MM.1S (cell line): ENCODE results near the gene MAP3K5.

Experiments
- DNase-seq: peaks from one replicate; pipeline ENCODE4 v3.0.0-alpha.2; 2015
- H2AFZ ChIP-seq: fragments of 300-600 bp; sonication (generic); 2 replicates; pipeline ENCODE4 v1.6.0; 2016; ENCODE audit warnings: antibody characterized with exemption, low read length
- H3F3A ChIP-seq: fragments of 300-600 bp; sonication (generic); 2 replicates; pipeline ENCODE4 v1.6.1; 2016; ENCODE audit warnings: mild to moderate bottlenecking, antibody characterized with exemption, low read length, moderate library complexity, mixed read lengths; ENCODE audit not compliant: insufficient read depth
- H3K27ac ChIP-seq: fragments of 300-600 bp; sonication (generic); 2 replicates; pipeline ENCODE4 v1.5.1; 2016; ENCODE audit warnings: mild to moderate bottlenecking, low read length
- H3K27me3 ChIP-seq: fragments of 300-600 bp; sonication (generic); replicated peaks from 2 replicates; pipeline ENCODE4 v1.6.0; 2016; ENCODE audit warnings: low read length; ENCODE audit not compliant: insufficient read depth
- H3K36me3 ChIP-seq: fragments of 300-600 bp; sonication (generic); replicated peaks from 2 replicates; pipeline ENCODE4 v1.6.1; 2016; ENCODE audit warnings: mild to moderate bottlenecking, low read length, mixed read lengths; ENCODE audit not compliant: insufficient read depth
- H3K4me1 ChIP-seq: fragments of 300-600 bp; sonication (generic); 2 replicates; pipeline ENCODE4 v1.6.1; 2016; ENCODE audit warnings: low read length, mixed read lengths
- H3K4me2 ChIP-seq: fragments of 300-600 bp; sonication (generic); 2 replicates; pipeline ENCODE4 v1.6.0; 2016; ENCODE audit warnings: low read depth, low read length
- H3K4me3 ChIP-seq: fragments of 300-600 bp; sonication (generic); 2 replicates; pipeline ENCODE4 v1.5.1; 2016; ENCODE audit warnings: low read length, mixed read lengths
- H3K79me2 ChIP-seq: fragments of 300-600 bp; sonication (generic); 2 replicates; pipeline ENCODE4 v1.6.1; 2016; ENCODE audit warnings: mixed run types, low read length, mixed read lengths
- H3K9ac ChIP-seq: fragments of 300-600 bp; sonication (generic); 2 replicates; pipeline ENCODE4 v1.6.1; 2016; ENCODE audit warnings: low read length, mixed read lengths
- H3K9me2 ChIP-seq: fragments of 300-600 bp; sonication (generic); replicated peaks from 2 replicates; pipeline ENCODE4 v1.6.1; 2016; ENCODE audit warnings: mild to moderate bottlenecking, low read length, mixed read lengths; ENCODE audit not compliant: insufficient read depth
- H3K9me3 ChIP-seq: fragments of 300-600 bp; sonication (generic); replicated peaks from 2 replicates; pipeline ENCODE4 v1.6.1; 2016; ENCODE audit warnings: mild to moderate bottlenecking, low read length, mixed read lengths; ENCODE audit not compliant: insufficient read depth
- H4K20me1 ChIP-seq: fragments of 300-600 bp; sonication (generic); 2 replicates; pipeline ENCODE4 v1.6.1; 2016; ENCODE audit warnings: mild to moderate bottlenecking, low read length, moderate library complexity, mixed read lengths; ENCODE audit not compliant: insufficient read depth
- CTCF ChIP-seq: fragments of 300-600 bp; sonication (generic); IDR thresholded peaks from 2 replicates; pipeline ENCODE4 v1.5.1; 2016; ENCODE audit warnings: antibody characterized with exemption, low read length, mixed read lengths
- EZH2 ChIP-seq: fragments of 300-600 bp; sonication (generic); optimal IDR thresholded peaks from 2 replicates; pipeline ENCODE3; 2017; ENCODE audit warnings: low read depth, mild to moderate bottlenecking, antibody characterized with exemption, low read length, mixed read lengths
- EZH2phosphoT487 ChIP-seq: fragments of 300-600 bp; sonication (generic); IDR thresholded peaks from 2 replicates; pipeline ENCODE4 v1.6.1; 2018; ENCODE audit warnings: antibody characterized with exemption, low read length

The MAP3K5 gene

DNA sequence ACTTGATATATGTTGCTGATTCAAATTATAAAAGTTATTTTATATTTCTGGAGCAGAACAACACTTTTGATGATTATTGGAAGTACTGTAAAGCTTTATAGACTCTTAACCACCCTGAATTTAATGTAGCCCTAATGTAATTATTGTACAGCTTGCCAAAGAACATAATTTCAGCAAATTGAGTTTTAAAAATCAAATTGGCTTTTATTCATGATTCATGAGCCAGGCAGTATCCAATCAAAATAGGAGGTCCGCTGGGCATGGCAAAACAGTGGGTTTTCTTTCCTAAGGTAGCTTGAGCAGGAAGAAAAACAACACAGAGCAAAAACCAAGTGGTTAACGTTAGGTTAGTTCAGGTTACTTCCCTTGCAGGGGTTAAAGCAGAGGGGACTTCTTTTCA lies 177.3 kb downstream of the MAP3K5 start:
- H3K4me1 ChIP-seq = 0 out of 2 replicates have a peak, but pooled peaks cover 3% of the 10 kb centered on the region
- no peaks in the 10 kb centered on the region for H3K27me3 ChIP-seq
- no peaks in the 10 kb centered on the region for H3K79me2 ChIP-seq
- no peak overlapping the region for H2AFZ ChIP-seq
- no peaks in the 10 kb centered on the region for H3K9me2 ChIP-seq
- no peak overlapping the region for H3K27ac ChIP-seq
- H3K4me3 ChIP-seq = no peak overlapping the region
- no peak overlapping the region for H3K9ac ChIP-seq
- no peak overlapping the region for H3K4me2 ChIP-seq
- no peaks in the 10 kb centered on the region for H3K9me3 ChIP-seq
- TF ChIP-seq CTCF (no peak), EZH2phosphoT487 (no peak), EZH2 (no peak)
- H3F3A ChIP-seq = no peaks in the 10 kb centered on the region
- no peak for DNase-seq
- H4K20me1 ChIP-seq = no peaks in the 10 kb centered on the region
- H3K36me3 ChIP-seq = no peaks in the 10 kb centered on the region

- H3K79me2 ChIP-seq = no peaks in the 10 kb centered on the region
- H3K36me3 ChIP-seq = no peaks in the 10 kb centered on the region
- H3K4me1 ChIP-seq = 0 out of 2 replicates have a peak, but pooled peaks cover 4% of the 10 kb centered on the region
- no peak overlapping the region for H3K4me2 ChIP-seq
- H3F3A ChIP-seq = no peaks in the 10 kb centered on the region
- no peaks in the 10 kb centered on the region for H3K9me3 ChIP-seq
- H3K4me3 ChIP-seq = no peak overlapping the region
- H3K27ac ChIP-seq = no peak overlapping the region
- TF ChIP-seq EZH2 (no peak), EZH2phosphoT487 (no peak), CTCF (no peak)
- no peaks in the 10 kb centered on the region for H3K9me2 ChIP-seq
- no peaks in the 10 kb centered on the region for H4K20me1 ChIP-seq
- no peak overlapping the region for H3K9ac ChIP-seq
- no peaks in the 10 kb centered on the region for H3K27me3 ChIP-seq
- no peak overlapping the region for H2AFZ ChIP-seq
- DNase-seq = no peak
Measured at GRCh38 chr6:136614350-136614749, 177.9 kb downstream of the MAP3K5 start.

DNA sequence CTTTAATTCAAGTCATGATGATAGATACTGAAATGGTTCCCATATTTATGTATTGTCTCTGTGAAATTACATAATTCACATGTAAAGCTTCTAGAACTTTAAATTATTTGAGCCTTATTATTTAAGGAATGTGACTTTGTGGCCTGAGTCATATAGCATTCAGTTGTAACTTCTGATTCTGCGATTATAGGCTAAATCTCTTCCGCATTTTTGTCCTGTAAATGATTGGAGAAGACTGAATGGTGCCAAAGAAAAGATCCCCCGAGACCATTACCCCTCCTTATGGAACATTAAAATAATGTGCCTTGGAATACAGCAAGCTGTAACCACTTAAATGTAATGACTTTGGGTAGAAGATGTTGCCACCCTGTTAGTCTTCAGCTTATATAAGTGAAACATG lies 178.8 kb downstream of the MAP3K5 start:
- Histone ChIP-seq H3K9me2 (no peaks in the 10 kb centered on the region), H3K9ac (no peak overlapping the region), H3K4me1 (0 out of 2 replicates have a peak, but pooled peaks cover 4% of the 10 kb centered on the region), H3K36me3 (no peaks in the 10 kb centered on the region), H3F3A (no peaks in the 10 kb centered on the region), H3K79me2 (no peaks in the 10 kb centered on the region), H3K4me3 (no peak overlapping the region), H3K27ac (no peak overlapping the region), H3K4me2 (no peak overlapping the region), H2AFZ (no peak overlapping the region), H3K9me3 (no peaks in the 10 kb centered on the region), H4K20me1 (no peaks in the 10 kb centered on the region), H3K27me3 (no peaks in the 10 kb centered on the region)
- TF ChIP-seq CTCF (no peak), EZH2phosphoT487 (no peak), EZH2 (no peak)
- DNase-seq = no peak
